Activated naive CD4-positive, alpha-beta T cell treated with Interleukin-2 at 50 U/mL for 16 hours (primary cell): ENCODE measurements around the gene PRMT2.
"Not testable (repeated sequence)": the region's sequence is repeated elsewhere in the genome, so short reads cannot be mapped to it uniquely, and the experiment has no call there.

Experiments used
- DNase-seq: peaks from one replicate; pipeline ENCODE4 v3.0.0-alpha.2; 2020

Gene PRMT2

GRCh38 chr21:46646541-46647154 lies 11.2 kb downstream of the PRMT2 start:
- DNase-seq, result no peak

DNA sequence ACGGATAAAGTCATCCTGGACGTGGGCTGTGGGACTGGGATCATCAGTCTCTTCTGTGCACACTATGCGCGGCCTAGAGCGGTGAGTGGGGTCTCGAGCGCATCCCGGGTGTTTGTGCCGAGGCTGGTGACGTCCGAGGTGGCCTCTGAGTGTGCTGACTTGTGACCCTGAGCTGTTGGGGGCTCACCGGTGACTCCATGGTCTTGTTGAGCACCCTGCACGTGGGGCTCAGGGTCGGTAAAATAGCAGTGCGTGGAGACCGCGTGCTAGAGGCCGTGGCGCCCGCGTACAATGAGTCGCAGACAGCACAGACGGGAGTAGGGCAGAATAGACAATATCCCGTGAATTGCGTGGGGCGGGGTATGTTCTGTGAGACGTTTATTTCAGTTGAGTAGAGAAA lies 13.1 kb downstream of the PRMT2 start:
- DNase-seq, result no peak

DNA sequence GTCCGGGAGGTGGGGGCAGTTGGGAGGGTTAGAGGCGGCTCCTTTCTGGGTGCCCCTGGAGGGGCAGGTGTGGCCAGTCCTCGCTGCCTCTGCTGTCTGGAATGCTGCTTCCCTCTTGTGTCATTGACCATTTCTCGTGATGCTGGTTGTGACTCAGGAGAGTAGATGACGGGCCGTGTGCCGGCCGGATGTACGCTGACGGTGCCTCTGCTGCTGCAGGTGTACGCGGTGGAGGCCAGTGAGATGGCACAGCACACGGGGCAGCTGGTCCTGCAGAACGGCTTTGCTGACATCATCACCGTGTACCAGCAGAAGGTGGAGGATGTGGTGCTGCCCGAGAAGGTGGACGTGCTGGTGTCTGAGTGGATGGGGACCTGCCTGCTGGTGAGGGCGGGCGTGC lies 13.9 kb downstream of the PRMT2 start:
- no peak for DNase-seq

DNA sequence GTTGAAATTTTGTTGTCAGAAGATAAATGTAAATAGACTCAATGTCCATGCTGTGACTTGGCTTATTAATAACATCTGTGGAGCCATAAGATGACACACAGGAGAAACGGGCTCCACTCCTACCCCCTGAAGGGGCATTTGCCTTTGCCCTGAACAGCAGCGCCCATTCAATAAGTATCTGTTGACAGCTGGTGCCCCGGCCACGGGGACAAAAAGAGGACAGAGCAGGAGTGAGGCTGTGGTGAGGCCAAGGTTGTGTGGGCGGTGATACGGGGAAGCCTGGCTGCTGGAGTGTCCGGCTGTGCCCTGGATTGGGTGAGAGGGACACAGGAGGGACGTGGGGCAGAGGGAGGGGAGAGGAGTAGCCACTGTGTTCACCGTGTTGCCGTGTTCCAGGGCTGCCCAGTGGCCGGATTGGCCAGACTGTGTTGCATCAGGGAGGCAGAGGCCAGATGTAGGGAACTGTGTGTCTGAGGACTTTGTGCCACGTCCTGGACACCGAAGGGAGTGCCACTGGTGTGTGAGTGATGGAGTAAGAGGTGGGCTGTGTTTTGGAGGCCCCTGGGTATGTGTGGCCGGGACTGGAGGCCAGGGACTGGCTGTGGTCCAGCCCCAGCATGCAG lies 15.1 kb downstream of the PRMT2 start:
- no peak for DNase-seq

GRCh38 chr21:46651121-46651520 lies 15.6 kb downstream of the PRMT2 start:
- no peak for DNase-seq

DNA sequence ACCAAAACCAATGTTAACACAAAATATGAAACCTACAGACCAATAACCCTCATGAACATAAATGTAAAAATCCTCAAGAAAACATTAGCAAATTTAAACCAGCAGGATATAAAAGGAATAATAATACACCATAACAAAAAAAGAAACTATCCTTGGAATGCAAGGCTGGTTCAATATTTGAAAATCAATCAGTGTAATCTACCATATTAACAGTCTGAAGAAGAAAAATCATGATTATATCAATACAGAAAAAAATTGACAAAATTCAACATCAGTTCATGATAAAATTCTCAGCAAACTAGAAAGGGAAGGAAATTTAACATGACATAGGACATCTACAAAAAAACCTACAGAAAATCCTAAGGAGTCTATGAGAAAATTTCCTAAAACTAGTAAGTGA lies 19.8 kb downstream of the PRMT2 start:
- DNase-seq, result no peak

GRCh38 chr21:46656820-46657219 lies 21.3 kb downstream of the PRMT2 start:
- DNase-seq, result no peak

DNA sequence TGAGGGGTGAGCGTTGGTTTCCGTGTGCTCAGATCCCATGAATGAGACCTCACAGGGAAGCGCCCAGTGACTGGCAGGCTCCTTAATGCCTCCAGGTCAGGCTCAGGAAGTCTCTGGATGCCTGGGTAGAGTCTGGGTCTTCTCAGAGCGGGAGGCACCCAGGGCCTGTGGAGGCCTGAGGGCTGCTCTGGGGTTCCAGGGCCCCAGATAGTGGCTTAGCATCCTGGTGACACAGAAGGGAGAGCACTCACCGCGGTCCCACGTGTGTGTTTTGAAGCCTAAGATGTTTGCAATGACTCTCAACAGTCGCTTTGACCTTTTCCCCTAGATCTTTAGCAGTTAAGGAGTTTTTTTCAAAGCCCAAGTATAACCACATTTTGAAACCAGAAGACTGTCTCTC lies 25.0 kb downstream of the PRMT2 start:
- no peak for DNase-seq

- DNase-seq, result peak; percentile 54
Measured at GRCh38 chr21:46661211-46661625, 25.7 kb downstream of the PRMT2 start.

GRCh38 chr21:46661642-46662366 lies 26.3 kb downstream of the PRMT2 start:
- no peak for DNase-seq

GRCh38 chr21:46662367-46662654 lies 26.8 kb downstream of the PRMT2 start:
- DNase-seq, result no peak

- no peak for DNase-seq
Measured at GRCh38 chr21:46662765-46663500, 27.5 kb downstream of the PRMT2 start.

DNA sequence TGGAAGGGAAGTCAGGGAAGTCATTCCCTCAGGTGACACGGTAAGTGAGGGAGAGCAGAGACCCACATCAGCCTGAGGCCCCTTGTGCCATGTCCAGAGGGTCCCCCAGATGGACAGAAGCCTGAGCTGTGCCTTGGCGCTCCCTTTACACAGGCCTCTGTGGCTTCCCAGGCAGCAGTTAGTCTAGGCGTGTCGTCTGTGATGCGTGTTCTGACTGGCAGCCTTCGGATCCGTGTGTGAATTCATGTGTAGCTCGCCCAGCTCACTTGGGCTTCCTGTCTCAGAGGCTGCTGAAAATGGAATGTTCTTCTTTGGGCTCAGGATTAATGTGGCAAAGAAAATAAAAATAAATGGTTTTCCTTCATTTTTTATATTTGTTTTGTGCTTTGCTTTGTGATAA lies 28.3 kb downstream of the PRMT2 start:
- no peak for DNase-seq

- no peak for DNase-seq
Measured at GRCh38 chr21:46664316-46664995, 29.0 kb downstream of the PRMT2 start.

GRCh38 chr21:46665566-46665965 lies 30.1 kb downstream of the PRMT2 start:
- DNase-seq, result no peak

DNA sequence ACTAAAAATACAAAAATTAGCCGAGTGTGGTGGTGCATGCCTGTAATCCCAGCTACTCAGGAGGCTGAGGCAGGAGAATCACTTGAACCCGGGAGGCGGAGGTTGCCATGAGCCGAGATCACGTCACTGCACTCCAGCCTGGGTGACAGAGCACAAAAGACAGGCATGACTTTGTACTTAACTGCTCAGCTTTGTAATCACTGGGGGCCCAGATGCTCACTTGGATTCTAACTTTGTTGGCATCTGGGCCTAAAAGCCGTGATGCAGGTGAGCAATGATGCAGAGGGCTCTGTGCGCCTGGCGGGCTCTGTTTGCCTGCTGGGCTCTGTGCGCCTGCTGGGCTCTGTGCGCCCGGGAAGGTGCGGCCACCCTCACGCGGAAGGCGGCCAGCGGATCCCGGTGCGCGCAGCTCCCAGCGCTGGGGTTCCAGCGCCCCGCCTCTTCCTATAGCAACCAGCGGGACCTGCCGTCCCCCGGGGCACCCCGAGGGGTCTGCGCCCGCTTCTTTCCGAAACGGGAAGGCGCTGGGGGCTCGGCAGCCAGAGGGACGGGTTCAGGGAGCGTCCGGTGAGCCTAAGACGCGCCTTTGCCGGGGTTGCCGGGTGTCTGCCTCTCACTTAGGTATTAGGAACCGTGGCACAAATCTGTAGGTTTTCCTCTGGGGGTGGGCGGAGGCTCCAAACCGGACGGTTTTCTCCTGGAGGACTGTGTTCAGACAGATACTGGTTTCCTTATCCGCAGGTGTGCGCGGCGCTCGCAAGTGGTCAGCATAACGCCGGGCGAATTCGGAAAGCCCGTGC lies 31.7 kb downstream of the PRMT2 start:
- no peak for DNase-seq

DNA sequence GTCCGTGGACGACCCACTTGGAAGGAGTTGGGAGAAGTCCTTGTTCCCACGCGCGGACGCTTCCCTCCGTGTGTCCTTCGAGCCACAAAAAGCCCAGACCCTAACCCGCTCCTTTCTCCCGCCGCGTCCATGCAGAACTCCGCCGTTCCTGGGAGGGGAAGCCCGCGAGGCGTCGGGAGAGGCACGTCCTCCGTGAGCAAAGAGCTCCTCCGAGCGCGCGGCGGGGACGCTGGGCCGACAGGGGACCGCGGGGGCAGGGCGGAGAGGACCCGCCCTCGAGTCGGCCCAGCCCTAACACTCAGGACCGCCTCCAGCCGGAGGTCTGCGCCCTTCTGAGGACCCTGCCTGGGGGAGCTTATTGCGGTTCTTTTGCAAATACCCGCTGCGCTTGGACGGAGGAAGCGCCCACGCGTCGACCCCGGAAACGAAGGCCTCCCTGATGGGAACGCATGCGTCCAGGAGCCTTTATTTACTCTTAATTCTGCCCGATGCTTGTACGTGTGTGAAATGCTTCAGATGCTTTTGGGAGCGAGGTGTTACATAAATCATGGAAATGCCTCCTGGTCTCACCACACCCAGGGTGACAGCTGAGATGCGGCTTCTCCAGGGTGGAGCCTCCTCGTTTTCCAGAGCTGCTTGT lies 32.4 kb downstream of the PRMT2 start:
- DNase-seq, result no peak

DNA sequence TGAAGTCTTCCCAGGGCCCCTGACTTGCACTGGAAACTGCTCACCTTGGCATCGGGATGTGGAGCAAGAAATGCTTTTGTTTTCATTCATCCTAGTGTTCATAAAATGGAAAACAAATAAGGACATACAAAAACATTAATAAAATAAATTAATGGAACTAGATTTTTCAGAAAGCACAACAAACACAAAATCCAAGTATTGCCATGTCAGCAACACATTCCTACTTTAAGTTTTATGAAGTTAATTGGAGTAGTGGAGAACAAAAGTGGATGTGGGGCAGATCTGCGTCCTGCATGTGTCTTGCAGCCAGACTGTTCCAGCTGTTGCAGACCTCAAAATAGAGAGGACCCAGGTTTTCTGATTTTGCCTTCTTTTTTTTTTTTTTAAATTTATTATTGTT lies 32.9 kb downstream of the PRMT2 start:
- no peak for DNase-seq

DNA sequence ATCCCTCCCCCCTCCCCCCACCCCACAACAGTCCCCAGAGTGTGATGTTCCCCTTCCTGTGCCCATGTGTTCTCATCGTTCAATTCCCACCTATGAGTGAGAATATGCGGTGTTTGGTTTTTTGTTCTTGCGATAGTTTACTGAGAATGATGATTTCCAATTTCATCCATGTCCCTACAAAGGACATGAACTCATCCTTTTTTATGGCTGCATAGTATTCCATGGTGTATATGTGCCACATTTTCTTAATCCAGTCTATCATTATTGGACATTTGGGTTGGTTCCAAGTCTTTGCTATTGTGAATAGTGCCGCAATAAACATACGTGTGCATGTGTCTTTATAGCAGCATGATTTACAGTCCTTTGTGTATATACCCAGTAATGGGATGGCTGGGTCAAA lies 33.4 kb downstream of the PRMT2 start:
- not testable (repeated sequence) for DNase-seq

DNA sequence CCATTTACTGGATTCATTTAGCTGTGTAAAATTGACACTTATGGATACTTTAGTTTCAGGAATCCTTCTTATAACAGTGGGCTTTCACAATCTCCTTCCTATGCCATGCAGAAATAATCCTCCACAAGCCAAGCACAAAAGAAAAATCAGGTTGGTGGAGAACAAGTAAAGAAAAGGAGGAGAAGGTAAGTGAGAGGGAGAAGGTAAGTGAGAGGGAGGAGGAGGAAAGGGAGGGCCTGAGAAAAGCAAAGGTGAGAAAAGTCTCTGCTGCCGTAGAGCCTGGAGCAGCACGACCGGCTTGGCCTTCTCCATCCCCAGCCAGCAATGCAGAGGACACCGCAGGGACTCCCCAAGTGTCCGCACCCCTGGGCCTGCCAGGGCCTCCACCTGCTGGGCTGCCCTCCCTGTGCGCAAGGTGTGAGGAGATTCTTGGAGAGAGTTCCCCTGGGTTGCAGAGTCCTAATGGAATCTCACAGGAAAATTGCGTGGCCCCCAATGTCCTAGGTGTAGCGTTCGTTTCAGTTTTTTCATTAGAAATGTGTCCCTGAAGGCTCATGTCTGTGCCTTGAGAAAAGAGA lies 39.0 kb downstream of the PRMT2 start:
- no peak for DNase-seq

GRCh38 chr21:46675595-46676280 lies 40.3 kb downstream of the PRMT2 start:
- no peak for DNase-seq
